T1000 (cell line): ENCODE results near the gene MNS1.
A peak's percentile ranks its signal among the peaks of the same experiment; 100 is the strongest.
"Not testable (repeated sequence)": the region's sequence is repeated elsewhere in the genome, so short reads cannot be mapped to it uniquely, and the experiment has no call there.

Source experiments
- DNase-seq: peaks from one replicate; lab custom pipeline; 2025; ENCODE audit warnings: mixed read lengths; lab: John Stamatoyannopoulos, UW

MNS1 gene, protein sequence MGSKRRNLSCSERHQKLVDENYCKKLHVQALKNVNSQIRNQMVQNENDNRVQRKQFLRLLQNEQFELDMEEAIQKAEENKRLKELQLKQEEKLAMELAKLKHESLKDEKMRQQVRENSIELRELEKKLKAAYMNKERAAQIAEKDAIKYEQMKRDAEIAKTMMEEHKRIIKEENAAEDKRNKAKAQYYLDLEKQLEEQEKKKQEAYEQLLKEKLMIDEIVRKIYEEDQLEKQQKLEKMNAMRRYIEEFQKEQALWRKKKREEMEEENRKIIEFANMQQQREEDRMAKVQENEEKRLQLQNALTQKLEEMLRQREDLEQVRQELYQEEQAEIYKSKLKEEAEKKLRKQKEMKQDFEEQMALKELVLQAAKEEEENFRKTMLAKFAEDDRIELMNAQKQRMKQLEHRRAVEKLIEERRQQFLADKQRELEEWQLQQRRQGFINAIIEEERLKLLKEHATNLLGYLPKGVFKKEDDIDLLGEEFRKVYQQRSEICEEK

DNA sequence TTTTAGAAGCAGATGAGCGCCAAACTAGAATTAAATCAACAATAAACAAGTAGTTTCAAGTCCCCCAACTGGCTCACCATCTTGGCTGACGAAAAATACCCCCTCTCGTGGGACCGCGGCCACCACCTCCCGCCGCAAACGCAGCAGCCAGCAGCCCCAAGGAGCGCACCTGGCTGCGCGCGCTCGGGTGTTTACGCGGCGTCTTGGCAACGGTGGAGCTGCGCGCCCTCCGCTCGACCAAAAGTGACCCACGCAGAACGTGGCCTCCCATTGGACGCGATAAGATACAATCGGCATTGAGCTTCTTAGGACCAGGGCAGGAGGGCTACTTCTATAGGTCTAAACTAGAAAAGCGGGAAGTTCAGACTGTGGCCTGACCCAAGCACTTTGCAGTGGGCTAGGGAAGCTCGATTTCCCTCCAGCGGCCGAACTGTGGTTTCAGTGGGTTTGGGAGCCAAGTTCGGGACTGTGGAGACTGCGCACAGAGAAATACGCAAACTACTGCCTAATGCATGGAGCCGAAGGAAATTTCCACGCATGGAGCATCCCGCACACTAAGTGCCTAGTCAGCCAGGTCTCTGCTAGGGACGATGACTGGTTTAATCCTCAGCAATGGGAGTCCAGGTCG lies at the start of gene MNS1:
MNS1 (minus strand) TSS at position 245 of the 628 bp plus-strand sequence; CDS start at position 80, 165 bp downstream.
- DNase-seq: peak; percentile 86

DNA sequence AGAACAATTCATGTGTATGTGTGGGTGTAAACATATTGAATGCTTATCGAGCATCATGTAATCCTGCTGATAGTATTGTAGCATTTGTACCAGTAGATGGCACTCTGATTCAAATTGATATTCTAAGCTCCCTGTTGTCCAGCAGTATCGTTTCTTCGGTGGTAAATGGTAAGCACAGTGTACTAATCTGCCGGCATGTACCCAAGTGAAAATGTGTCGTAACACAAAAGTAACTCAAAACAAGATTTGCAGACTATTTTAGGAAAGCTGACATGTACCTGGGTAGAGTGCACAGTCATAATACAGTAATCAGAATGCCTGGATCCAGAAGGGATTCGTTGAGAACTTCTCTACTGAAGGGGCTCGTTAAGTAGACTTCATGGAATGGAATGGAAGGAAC lies 31.7 kb upstream of the MNS1 start:
- peak; percentile 27 for DNase-seq

DNA sequence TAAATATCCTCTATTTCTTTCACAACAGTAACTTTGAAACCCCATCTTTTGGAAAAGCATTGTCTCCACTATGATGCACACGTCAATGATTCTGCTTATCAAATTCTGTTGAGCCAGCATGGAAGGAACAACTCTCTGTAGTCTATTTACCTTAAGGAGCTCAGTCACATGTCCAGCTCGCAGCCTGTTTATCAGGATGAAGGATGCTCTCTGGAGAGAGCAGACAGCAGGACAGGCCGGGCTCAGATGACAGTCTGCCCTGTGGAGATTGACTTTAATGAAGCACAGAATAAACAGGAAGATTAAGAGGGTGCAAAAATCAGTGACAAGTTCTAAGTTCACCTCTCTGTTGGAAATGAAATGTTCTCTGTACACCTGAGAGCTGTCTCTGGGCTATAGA lies 30.6 kb upstream of the MNS1 start:
- no peak for DNase-seq

DNA sequence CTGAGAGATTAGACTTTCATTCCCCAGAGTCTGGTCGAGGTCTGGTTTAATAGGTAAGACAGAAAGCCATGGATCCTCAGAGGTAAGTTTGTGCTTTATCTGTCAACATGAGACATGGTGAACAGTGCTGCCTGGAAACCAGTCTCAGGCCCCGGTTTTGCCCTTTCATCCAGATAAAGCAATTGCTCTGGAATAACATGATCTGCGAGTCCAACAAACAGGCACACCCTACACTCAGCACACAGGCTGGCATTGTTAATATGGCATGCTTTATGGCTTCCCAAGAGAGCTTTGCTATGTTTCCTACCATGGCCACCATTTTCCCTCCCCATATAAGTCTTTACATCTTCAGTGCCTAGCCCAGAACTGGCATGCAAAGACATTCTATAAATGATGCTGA lies 30.1 kb upstream of the MNS1 start:
- no peak for DNase-seq

DNA sequence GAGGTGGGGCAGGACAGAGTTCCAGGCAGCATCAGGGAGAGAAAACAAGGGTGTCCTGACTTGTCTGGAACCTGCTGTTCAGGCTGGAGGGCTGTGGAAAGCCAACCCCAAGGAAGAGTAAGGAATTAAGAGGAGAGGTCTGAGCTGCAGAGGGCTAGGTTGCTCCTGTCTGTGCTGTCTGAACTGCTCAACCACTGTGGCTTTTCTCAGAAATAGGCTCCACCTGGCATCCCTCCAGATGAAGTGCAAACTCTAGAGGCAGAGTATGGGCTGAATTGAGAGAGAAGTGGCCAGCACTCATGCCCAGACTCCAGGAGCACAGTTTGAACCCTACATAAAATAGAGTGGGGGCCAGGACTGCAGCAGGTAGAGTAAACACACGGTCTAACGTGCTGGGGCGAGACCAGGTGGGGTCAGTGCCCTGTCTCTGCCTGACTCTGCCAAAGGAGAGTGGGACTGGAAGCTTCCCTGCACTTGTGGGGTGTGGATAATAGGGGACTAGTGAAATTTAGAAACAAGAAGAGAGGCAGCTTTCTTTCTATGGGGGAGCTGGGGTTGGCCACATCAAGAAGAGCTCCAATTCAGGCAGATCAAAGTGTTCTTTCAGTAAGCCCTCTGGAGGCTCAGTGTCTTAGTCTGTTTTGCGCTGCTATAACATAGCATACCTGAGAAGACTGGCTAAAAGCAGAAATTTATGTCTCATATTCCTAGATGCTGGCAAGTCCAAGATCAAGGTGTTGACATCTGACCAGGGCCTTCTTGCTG lies 28.0 kb upstream of the MNS1 start:
- no peak for DNase-seq

DNA sequence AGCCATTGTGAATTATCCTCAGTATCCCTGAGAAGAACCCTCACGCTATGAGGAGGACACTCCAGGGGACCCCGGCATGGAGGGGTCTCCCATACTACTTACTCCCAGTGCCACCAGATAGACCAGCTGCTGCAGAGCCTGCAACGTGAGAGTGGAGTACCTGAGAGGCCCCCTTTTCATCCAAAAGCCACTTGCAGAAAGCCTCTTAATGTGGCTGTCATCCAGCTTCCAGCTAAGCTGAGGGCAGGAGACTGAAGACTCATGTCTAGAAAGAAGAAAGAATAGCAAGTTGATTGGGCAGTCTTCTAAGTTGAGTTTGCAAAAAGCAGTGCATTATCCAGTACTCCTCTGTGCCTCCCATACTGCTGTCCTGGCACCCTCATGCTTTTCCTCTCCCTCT lies 27.3 kb upstream of the MNS1 start:
- DNase-seq: no peak

- DNase-seq: peak; percentile 3
These were observed 26.3 kb upstream of the MNS1 start for GRCh38 chr15:56491110-56491722.

- DNase-seq: no peak
These were observed 25.5 kb upstream of the MNS1 start for GRCh38 chr15:56490461-56490860.

GRCh38 chr15:56486206-56486605 lies 21.3 kb upstream of the MNS1 start:
- DNase-seq: not testable (repeated sequence)

DNA sequence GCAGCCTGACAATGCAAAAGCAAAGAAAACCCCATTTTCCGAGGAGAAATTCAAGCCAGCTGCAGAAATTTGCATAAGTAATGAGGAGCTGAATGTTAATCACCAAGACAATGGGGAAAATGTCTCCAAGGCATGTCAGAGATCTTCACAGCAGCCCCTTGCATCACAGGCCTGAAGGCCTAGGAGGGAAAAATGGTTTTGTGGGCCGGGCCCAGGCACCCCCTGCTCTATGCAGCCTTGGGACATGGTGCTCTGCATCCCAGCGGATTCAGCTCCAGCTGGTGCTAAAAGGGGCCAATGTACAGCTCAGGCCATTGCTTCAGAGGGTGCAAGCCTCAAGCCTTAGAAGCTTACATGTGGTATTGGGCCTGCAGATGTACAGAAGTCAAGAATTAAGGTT lies 20.5 kb upstream of the MNS1 start:
- DNase-seq: not testable (repeated sequence)

DNA sequence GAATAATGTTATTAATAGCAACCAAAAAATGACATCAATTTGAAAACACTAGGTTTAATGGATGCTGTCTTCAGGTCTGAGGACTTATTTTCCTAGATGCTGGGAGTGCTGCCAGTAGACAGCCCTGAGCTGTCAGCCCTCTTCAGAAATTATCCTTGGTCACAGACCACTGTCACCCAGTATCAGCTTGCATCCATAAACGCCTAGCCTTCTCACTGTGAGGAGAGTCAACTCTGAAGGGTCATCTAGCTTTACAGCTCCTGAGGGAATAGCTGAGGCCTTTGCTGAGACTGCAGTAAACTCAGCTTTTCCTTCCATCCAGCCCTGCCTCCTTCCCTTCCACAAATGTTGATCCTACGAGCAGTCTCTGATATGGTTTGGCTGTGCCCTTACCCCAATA lies 19.4 kb upstream of the MNS1 start:
- no peak for DNase-seq

DNA sequence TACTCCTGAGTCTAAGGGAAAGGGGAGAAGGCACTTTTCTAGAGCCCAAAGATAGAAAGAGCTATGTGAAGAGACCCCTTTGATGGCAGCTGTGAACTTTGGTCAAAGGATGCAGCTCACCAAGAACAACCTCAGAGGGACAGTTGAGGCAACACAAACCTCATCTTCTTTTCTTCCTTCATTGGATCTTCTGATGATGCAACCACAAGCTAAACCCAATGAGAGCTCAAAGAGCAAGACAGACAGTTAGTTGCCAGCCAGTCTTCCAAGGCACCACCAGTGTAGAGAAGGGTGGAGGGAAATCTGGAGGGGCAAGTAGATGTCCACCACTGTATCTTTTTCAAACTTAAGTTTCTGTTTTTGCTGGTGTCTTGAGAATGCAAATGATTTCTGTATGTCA lies 10.4 kb upstream of the MNS1 start:
- DNase-seq: no peak

DNA sequence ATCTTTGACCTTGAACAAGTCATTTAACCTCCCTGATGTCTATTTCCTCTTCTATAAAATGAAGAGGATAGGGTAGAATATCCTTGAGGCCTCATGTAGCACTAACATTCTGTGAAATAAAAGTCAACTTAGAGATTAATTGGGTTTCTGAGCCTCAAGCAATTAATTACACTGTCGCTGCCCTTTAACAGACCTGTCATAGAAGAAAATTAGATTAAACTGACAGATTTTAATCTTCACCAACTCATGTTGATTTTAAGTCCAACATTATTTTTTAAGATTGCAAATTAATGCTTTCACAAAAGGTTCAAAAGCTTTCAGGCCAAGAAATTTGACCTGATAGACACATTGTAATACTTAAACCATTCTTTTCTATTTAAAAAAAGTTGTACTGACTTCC lies 8.1 kb upstream of the MNS1 start:
- DNase-seq: no peak

DNA sequence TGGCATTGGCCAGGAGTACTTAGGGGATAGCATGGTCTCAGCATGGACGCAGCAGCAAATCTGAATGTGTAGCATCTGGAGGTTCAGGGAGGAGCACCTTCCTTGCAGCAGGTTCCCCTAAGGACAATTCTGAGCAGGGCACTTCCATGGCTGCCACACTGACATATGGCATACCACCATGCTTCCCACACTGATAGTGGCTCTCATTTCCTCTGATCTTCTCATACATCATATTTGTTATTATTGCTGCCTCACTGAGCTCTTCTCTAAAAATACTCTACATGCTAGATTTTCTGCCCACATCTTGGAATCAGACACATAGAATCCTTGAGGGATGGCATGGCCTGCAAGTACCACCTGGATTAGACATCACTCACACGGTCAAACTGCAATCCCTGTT lies 7.3 kb upstream of the MNS1 start:
- DNase-seq: no peak

DNA sequence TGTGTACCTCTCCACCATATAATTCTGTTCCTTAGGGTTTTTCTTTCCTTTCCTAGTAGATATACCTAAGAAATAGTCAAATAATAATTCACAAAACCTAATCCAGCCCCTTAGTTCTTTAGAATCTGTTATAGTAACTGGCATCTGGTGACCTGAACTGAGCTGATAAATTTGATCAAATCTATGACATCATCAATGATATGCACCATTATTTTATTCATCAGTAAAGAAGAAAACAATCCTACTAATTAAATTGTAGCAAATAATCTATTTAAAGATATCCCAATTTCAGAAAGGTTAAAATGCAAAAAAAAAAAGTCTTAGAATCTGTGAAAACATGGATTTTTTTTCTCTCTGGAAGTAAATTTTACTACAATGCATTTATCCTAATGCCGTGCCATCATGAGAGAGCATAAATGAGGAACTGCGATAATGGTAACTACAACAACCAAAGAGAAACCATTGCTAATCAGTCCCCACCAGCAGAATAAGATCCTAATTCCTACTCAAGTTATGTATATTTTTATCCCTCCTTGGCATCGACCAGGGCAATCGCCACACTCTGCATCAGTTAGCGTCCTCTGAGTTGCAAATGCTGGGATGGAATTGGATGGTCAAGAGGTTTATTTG lies 6.6 kb upstream of the MNS1 start:
- no peak for DNase-seq

- DNase-seq: no peak
These were observed 4.5 kb upstream of the MNS1 start for GRCh38 chr15:56469483-56469882.

DNA sequence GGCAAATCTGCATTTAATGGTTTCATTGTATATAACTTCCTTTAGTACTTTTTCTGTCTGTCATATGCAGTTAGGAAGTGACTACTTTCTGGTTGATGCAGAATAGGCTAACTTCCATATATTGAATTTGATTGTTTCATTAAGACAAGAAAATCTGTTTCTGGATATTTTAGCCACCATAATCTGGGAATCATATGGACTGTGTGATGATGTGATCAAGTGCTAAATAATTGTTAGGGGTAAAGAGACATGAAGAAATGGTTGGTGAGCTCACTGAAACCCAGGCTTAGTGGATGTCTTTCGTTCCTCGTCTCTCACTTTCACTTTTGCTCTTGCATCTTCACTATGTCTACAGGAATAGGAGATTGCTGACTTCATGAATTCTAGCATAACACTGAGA lies 3.5 kb upstream of the MNS1 start:
- no peak for DNase-seq

GRCh38 chr15:56467616-56468015 lies 2.7 kb upstream of the MNS1 start:
- no peak for DNase-seq

- no peak for DNase-seq
These were observed 4.0 kb downstream of the MNS1 start for GRCh38 chr15:56460947-56461346.

- DNase-seq: no peak
These were observed 4.9 kb downstream of the MNS1 start for GRCh38 chr15:56460071-56460470.

DNA sequence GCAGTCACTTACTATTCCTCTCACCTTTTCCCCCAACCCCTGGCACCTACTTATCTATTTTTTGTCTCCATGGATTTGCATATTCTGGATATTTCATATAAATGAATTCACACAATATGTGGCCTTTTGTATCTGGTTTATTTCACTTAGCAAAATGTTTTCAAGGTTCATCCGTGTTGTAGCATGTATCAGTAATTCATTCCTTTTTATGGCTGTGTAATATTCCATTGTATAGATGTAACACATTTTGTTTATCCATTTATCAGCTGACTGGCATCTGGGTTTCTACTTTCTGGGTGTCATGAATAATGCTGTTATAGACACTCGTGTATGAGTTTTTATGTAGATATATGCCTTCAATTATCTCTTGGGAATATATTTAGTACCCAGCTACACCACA lies 5.8 kb downstream of the MNS1 start:
- no peak for DNase-seq

- no peak for DNase-seq
These were observed 8.7 kb downstream of the MNS1 start for GRCh38 chr15:56456229-56456628.
